MCF 10A (cell line): Measurements from ENCODE around the gene NELL2. TPM values are rescaled to one million over a fixed set of nuclear protein-coding genes. Genes with fewer than 3 reads are reported as not detected.
"Not testable (repeated sequence)": the region's sequence is repeated elsewhere in the genome, so short reads cannot be mapped to it uniquely, and the experiment has no call there.

ENCODE experiments used
- BruUV-seq: library from RNA; stranded (reverse); fragments of 400-500 nt; replicated peaks from 2 replicates; lab custom pipeline; 2021; lab: Mats Ljungman, UMichigan
- CTCF ChIA-PET: fragments of 300-600 bp; sonication (Branson Sonifier 250); formaldehyde crosslinking; extraction: SDS; loops from one replicate; lab custom pipeline; 2021; ENCODE audit warnings: antibody characterized with exemption, inconsistent platforms; lab: Yijun Ruan, JAX
- POLR2A ChIA-PET: fragments of 300-600, 350-650 bp; sonication (Branson Sonifier 250); formaldehyde crosslinking; extraction: SDS; loops from one replicate; lab custom pipeline; 2020; ENCODE audit warnings: antibody characterized with exemption, inconsistent platforms; lab: Yijun Ruan, JAX
- DNase-seq: peaks from one replicate; pipeline ENCODE4 v3.0.0-alpha.2; 2018; ENCODE audit not compliant: unreplicated experiment
- H3K27ac Mint-ChIP-seq: one replicate; pipeline ENCODE4 v1.8.0; 2022; ENCODE audit warnings: mild to moderate bottlenecking, low read depth, mixed read lengths; ENCODE audit not compliant: unreplicated experiment
- H3K27me3 Mint-ChIP-seq: one replicate; pipeline ENCODE4 v1.8.0; 2022; ENCODE audit warnings: mixed read lengths; ENCODE audit not compliant: insufficient read depth, unreplicated experiment
- H3K36me3 Mint-ChIP-seq: one replicate; pipeline ENCODE4 v1.8.0; 2022; ENCODE audit warnings: mild to moderate bottlenecking, moderate library complexity, mixed read lengths; ENCODE audit not compliant: insufficient read depth, unreplicated experiment
- H3K4me1 Mint-ChIP-seq: one replicate; pipeline ENCODE4 v1.8.0; 2022; ENCODE audit warnings: mixed read lengths; ENCODE audit not compliant: insufficient read depth, unreplicated experiment
- H3K4me3 Mint-ChIP-seq: one replicate; pipeline ENCODE4 v1.8.0; 2022; ENCODE audit warnings: mild to moderate bottlenecking, moderate library complexity, mixed read lengths; ENCODE audit not compliant: unreplicated experiment
- H3K9me3 Mint-ChIP-seq: one replicate; pipeline ENCODE4 v1.8.0; 2022; ENCODE audit warnings: mixed read lengths; ENCODE audit not compliant: unreplicated experiment
- CTCF ChIP-seq: fragments of 200-600 bp; IDR thresholded peaks from one replicate; pipeline ENCODE4 v1.8.0; 2022; ENCODE audit warnings: antibody characterized with exemption, mild to moderate bottlenecking; ENCODE audit not compliant: unreplicated experiment
- intact Hi-C: fragments of 100-400 bp; cut with micrococcal nuclease; formaldehyde crosslinking; loops from 2 replicates; pipeline ENCODE4 v1.14.1; 2022
- total RNA-seq: library from RNA; stranded (reverse); gene quantifications from 2 replicates; pipeline ENCODE4 v1.2.3, GENCODE V29; 2022

NELL2 gene
- total RNA-seq, 1 experiment from 2014 or later, result not detected

GRCh38 chr12:44904321-44904720 lies 28.2 kb upstream of the NELL2 start:
- TF ChIP-seq CTCF, result no peak
- no peaks in the 10 kb centered on the region for H3K4me1 Mint-ChIP-seq
- H3K27ac Mint-ChIP-seq, result no peak overlapping the region
- H3K27me3 Mint-ChIP-seq, result peaks cover 14% of the 10 kb centered on the region
- no peak for DNase-seq
- no peaks in the 10 kb centered on the region for H3K36me3 Mint-ChIP-seq
- ChIA-PET POLR2A (no interaction called here), CTCF (interaction anchor here (0.6 kb wide), 1 partner anchor 63 kb away, joined by 3 read pairs; no protein-coding TSS in a partner anchor)
- BruUV-seq, result no TSS peak
- peaks cover 8% of the 10 kb centered on the region for H3K9me3 Mint-ChIP-seq
- no peak overlapping the region for H3K4me3 Mint-ChIP-seq
- intact Hi-C loops, result no loop called here

- H3K36me3 Mint-ChIP-seq, H3K4me3 Mint-ChIP-seq, H3K9me3 Mint-ChIP-seq, BruUV-seq, DNase-seq, H3K4me1 Mint-ChIP-seq, intact Hi-C loops, H3K27ac Mint-ChIP-seq, POLR2A ChIA-PET, CTCF ChIA-PET: not testable (repeated sequence)
- peaks cover 63% of the 10 kb centered on the region for H3K27me3 Mint-ChIP-seq
These were observed 22.0 kb upstream of the NELL2 start for GRCh38 chr12:44898108-44898507.

- Mint-ChIP-seq H3K36me3 (no peaks in the 10 kb centered on the region), H3K4me3 (no peak overlapping the region), H3K27ac (no peak overlapping the region), H3K9me3 (no peaks in the 10 kb centered on the region), H3K4me1 (no peaks in the 10 kb centered on the region), H3K27me3 (peaks cover 37% of the 10 kb centered on the region)
- BruUV-seq, result no TSS peak
- intact Hi-C loops, result no loop called here
- ChIA-PET POLR2A (no interaction called here), CTCF (no interaction called here)
- TF ChIP-seq CTCF, result no peak
- DNase-seq, result no peak
These were observed 13.8 kb upstream of the NELL2 start for GRCh38 chr12:44889926-44890325.

GRCh38 chr12:44889162-44889561 lies 13.0 kb upstream of the NELL2 start:
- no peak for DNase-seq
- BruUV-seq, result no TSS peak
- intact Hi-C loops, result no loop called here
- no peak for TF ChIP-seq CTCF
- Mint-ChIP-seq H3K27ac (no peak overlapping the region), H3K4me1 (no peaks in the 10 kb centered on the region), H3K9me3 (no peaks in the 10 kb centered on the region), H3K27me3 (peaks cover 31% of the 10 kb centered on the region), H3K36me3 (no peaks in the 10 kb centered on the region), H3K4me3 (no peak overlapping the region)
- POLR2A ChIA-PET, result no interaction called here
- CTCF ChIA-PET, result interaction anchor here (1.2 kb wide), 1 partner anchor 15 kb away, joined by 3 read pairs; no protein-coding TSS in a partner anchor

GRCh38 chr12:44885902-44886301 lies 9.8 kb upstream of the NELL2 start:
- Mint-ChIP-seq H3K4me3 (no peak overlapping the region), H3K4me1 (no peaks in the 10 kb centered on the region), H3K27ac (no peak overlapping the region), H3K36me3 (no peaks in the 10 kb centered on the region), H3K9me3 (no peaks in the 10 kb centered on the region), H3K27me3 (peaks cover 22% of the 10 kb centered on the region)
- no peak for DNase-seq
- no peak for TF ChIP-seq CTCF
- no TSS peak for BruUV-seq
- CTCF ChIA-PET, result interaction anchor here (0.5 kb wide), 1 partner anchor 1125 kb away, joined by 5 read pairs; no protein-coding TSS in a partner anchor
- POLR2A ChIA-PET, result no interaction called here
- intact Hi-C loops, result no loop called here
